DMS153 treated with DMSO at 0.1 percent for 48 hours (cell line): Measurements from ENCODE around the gene NEGR1.
A peak's percentile ranks its signal among the peaks of the same experiment; 100 is the strongest.

Experiments used
- DNase-seq: peaks from one replicate; lab custom pipeline; 2025; ENCODE audit not compliant: unreplicated experiment; lab: John Stamatoyannopoulos, UW

The NEGR1 gene

GRCh38 chr1:72051538-72051937 lies 230.8 kb downstream of the NEGR1 start:
- no peak for DNase-seq

DNA sequence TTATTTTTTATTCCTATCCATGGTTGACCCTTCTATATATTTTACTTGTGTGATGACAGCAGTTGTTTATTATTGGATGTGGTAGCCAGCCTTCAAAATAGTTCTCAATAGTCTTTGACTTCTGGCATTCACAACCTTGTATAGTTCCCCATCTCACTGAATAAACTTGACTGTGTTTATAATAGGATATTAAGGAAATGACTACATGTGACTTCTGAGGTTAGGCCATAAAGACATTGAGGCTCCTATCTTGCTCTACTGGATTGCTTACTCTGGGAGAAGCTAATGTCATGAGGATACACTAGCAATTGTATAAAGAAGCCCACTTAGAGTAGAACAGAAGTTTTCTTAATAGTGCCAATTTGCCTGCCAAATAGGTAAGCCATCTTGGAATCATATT lies 231.8 kb downstream of the NEGR1 start:
- no peak for DNase-seq

DNA sequence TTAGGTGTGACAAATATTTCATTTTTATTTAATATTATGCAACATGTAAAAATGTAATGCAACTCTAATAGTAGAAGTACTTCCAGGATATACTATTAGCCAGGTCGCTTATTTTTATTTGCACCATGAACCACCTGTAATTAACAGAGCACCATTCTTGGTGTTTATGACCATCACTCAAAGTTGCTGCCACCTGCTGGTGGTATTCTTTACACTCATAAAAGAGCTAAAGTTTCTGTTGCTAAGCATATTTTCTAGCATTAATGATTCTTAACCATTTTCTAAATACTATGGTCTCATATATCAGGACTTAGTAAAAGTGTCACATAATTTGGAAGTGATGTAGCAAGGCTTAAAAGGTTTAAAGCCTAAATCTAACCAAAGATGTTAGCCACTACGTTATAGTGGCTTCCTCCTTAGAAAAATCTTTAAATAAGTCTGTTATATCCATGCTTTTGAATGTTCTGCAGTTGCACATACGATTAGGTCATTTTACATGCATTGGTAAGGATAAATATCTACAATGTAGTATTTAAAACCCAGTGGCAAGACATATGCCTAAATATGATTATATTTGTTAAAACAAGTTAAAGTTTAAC lies 244.5 kb downstream of the NEGR1 start:
- peak; percentile 14 for DNase-seq

DNA sequence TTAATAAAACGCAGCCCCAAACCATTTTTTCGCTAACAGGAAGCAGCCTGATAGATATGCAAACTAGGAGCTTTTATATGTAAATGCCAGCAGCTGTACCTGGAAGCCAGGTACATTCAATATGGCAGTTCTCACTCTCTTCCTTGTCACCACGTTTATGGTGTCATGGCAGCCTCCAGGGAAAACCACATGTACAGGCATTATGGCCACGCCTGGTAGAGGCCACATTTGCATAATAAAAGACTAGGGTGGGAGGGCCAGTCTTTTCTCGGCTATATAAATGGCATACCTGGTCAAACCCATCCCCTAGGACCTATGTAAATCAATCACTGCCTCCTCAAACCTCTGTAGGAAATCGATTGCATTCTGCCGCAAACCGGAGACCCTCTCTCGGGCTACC lies 247.5 kb downstream of the NEGR1 start:
- no peak for DNase-seq

DNA sequence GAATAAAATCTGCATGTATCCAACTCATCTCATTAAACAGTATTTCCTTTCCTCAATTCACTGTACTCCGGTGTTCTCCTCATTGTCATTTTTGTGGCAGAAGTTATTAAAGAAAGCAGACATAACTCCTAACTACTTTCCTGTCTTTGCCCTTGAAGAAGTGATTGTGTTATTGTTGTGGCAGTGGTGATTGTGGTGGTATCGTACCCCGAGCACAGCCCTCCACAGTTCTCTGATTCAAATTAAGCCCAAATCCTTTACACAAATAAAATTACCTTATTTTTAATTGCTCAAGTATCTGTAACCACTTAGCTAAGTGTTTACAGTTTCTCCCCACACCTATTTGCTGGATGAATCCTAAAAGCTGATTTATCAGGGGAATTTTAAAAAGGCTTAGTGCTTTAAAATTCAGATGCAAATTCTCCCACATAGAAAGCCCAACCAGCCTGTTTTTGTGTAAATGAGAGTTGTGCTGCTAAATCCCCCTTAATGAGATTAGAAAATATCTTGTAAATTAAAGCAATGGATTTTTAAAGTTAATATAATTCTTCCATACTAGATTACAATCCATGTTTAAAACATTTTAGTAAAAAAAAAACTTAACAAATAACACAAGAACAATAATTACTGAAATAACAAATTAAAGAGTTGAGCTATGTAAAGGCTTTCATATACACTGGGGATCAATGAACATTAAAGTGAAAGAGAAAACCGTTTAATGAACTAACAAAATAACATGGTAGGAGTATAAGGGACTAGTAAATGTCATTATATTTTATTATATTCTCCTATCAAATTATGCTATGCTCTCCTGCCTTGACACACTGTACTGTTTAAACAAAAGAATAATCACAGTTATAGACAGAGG lies 259.0 kb downstream of the NEGR1 start:
- DNase-seq, result no peak

- DNase-seq, result no peak
Measured at GRCh38 chr1:72018562-72018961, 263.8 kb downstream of the NEGR1 start.

GRCh38 chr1:72015006-72015405 lies 267.3 kb downstream of the NEGR1 start:
- DNase-seq, result no peak

GRCh38 chr1:72013161-72013560 lies 269.2 kb downstream of the NEGR1 start:
- DNase-seq, result no peak

DNA sequence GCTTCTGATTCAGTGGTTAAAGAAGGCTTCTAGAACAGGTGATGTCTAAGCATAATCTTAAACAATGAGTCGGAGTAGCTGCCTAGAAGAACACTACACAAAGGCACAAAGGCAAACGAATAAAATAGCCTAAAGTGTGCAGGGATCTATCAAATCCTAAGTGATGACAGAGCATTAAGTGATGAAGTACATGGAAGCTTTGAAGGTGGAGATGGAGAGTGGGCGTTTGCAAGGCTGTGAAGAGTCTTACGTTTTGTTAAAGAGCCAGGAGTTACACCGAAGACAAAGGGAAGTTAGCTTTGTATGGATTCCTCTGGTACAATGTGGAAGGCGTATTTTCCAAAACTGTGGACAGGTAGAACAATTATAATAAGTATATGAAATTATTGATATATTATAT lies 270.6 kb downstream of the NEGR1 start:
- DNase-seq, result no peak

GRCh38 chr1:72010094-72010431 lies 272.3 kb downstream of the NEGR1 start:
- DNase-seq, result no peak

DNA sequence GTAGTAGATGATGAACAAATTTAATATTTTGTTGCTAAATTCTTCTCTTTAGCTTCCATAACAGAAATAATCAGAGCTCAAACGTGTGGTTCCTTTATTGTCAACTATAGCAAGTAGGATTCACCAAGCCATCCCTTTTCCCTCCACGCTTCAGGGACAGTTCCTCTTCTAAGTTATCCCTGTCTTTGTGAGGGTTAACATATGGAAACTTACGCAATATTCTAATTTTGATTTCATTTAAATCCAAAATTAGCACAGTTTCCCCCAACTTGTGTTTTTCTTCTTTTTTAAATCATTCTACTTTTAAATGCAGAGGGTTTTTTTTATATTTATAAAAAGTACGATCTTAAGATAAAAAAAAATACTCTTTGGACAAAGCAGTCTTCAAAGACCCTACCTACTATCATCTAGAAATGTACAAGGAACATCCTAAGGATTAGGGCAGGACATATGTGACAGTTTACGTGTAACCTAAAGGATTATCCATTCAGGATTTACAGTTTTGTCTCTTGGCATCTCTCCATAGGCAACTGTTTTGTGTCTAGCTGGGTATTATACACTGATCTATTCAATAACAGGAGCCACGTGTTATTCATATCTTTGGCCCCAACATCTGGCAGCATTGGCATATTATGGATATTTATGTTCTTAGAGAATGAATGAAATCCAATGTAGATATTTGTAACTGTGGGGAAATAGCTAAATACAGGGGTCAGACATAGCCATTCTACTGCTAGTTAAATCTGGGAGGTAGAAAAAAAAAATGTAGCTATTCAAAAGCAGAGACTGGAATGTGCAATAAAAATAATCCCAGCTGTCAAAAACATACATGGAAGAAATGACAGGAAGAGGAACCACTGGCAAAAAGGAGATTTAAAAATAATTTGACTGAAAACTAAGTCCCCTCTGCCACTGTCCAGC lies 272.9 kb downstream of the NEGR1 start:
- DNase-seq, result no peak

DNA sequence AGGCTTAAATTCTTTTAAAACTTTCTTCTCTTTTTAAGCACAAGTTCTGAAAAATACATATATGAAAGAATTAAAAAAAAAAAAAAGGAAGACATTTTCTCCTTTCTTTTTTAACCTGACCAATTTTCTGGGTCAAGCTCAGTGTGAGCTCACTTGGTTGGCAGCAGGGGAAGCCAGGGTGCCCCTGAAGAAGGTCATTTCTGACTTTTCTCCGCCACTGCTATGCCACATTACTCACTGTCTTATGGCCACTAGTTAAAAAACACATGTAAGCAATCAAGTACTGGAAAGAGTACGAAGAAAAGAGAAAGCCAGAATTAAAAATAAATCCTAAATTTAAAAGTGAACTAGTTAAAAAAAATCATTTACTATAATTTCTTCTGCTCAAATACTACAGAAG lies 275.0 kb downstream of the NEGR1 start:
- no peak for DNase-seq

DNA sequence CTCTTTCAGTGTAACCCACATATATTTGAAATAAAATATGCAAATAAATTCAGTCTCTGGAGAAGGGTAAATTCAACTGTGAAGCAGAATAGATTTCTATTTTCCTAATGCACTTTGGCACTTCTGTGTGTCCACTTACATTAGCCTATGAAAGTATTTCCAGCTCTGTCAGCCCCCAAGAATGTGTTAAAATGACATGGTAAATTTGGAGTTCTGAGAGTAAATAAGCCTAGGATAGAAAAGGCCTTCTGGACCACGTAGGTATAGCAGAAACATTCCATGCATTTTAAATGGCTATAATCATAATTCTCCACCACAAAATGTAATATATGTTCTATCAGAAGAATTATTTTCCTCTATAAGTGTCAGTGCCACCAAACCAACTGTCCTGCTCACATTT lies 276.2 kb downstream of the NEGR1 start:
- no peak for DNase-seq

DNA sequence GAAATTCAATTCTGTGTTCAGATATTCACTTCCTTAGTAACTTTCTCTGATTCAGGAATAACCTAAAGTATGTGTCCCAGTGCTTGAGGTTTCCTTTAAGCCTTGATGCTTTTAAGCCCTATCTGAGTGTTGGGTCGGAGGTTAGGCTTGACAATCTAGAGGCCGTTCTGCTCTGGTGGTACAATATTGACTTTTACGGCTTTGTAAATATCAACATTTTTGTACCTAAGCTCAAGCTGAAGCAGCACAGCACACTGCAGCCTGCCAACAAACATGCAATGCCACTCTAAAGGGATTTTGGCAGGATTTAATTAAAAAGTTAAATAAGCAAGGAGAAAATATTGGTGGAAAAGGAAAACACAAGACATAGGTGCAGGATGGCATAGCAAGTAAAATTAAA lies 279.2 kb downstream of the NEGR1 start:
- DNase-seq, result no peak

DNA sequence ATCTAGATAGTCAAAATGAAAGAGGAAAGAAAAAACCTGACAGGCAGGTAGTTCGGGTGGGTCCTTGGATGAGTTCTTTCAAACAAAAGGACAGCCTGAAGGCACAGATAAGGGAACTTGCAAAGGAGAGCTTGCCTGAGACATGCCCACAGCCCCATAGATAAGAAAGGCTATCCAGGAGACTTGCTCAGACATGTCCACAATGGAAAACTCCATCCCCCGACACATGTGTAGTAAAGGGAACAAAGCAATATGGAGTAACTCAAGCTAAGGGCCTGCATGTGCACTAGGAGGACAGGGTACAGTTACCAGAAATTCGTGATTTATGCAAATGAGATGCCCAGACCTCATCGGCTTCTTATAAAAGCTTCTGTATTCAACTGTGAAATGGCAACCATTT lies 281.5 kb downstream of the NEGR1 start:
- DNase-seq, result peak; percentile 11

DNA sequence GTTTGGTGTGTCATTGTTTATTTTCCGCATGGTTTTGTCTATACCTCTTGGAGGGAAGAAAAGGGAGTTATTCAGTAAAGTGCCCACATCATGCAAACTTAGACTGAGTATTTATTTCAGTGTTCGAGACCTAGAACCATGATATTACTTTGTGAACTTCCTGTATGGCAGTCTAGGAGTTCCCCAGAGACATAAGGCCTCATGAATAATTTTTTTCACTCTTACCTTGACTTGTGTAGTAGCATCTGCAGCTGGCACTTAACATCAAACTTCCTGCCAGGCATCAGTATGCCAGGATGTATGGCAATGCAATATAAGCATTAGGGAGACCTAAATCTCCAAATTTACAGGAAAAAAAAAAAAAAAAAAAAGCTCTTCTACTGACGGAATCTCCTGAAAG lies 287.7 kb downstream of the NEGR1 start:
- DNase-seq, result no peak

DNA sequence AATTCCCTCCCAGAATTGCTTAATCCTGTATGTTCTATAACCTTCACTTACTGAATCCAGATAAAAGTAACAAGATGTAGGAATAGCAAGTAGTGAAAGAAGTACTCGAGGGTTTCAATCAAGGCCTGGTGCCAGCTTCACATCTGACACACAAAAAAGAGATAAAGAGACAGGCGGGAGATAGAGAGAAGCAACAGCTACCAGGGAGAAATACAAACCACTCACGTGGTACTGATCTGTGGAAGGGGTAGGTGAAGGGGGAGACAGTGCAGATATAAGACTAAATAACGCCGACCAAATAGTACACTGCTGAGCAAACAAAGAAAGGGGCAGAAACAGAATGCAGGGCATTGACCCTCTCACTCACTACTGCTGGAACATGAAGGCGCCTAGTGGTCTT lies 295.2 kb downstream of the NEGR1 start:
- DNase-seq, result no peak

DNA sequence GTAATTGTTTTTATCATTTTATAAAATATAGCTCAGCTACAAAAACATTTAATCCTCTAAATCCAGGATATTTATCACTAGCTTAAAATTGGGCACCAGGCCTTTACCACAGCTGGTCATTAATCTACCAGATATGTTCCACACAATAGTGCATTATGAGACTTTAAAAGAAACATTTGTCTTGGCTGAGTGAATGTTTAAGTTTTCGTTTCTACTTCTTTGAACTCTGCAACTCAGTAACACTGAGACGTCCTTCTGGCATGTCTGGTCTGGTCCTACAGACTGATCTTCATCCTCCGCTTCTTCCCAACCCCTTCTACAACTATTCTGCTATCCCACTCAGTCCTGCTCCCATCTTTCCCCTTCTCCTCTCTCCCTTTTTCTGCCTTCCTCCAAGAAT lies 296.2 kb downstream of the NEGR1 start:
- DNase-seq, result no peak

DNA sequence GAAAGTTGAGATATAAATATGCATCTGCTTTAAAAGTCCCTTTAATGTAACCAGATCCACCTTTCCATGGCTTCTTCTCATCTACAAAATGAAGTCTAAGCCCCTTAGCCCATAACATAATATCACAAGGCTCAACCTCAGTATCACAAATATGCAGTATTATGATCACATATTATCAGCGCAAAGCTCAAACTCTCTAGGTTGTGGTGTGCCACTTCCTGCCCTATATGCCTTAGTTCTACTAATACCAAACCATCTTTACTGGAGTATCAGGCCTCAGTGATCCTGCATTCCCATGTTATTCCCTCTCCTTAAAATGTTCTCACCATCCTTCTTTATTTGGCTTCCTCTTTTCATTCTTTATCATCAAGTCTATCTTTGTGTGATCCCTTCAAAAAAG lies 301.8 kb downstream of the NEGR1 start:
- DNase-seq, result no peak

DNA sequence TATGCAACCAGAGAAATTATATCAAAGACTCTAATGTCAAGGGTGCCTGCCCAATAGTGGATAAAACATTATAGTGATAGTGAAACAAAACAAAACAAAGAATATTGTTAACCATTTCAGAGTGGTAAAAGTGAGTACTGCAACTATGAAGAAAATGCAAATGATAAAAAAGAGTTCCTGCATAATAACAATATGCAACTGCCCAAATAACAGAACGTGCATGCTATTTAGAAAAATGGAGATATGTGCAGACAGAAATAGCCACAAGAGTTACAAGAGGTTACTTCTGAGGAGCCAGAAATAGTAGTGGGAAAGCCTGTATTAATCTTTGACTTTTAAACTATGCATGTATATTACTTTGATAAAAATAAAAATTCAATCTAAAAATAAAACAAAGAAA lies 302.5 kb downstream of the NEGR1 start:
- DNase-seq, result no peak

DNA sequence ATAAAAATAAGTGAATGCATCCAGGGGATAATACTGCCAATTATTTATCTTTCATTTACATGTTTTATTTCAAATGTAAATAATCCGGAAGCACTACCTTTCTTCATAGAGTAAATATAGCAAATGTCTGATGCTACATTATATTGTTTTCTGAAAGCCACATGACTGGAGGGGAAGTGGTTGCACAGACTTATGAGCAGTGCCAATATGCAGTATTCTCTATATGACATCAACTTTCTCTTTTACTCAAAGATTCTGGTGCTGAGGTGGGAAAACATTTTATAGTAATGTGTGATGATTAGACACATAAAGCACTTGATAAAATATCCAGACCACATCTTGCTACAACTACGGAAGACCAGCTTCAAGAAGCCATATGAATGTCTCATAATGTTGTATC lies 314.7 kb downstream of the NEGR1 start:
- no peak for DNase-seq

GRCh38 chr1:71964188-71964587 lies 318.2 kb downstream of the NEGR1 start:
- DNase-seq, result no peak
